HEK293 (cell line): Measurements from ENCODE around the gene CCM2L.

Source experiments
- CTCF ChIA-PET: fragments of 350-600 bp; formaldehyde crosslinking; extraction: SDS; loops from one replicate; lab custom pipeline; 2021; ENCODE audit warnings: antibody characterized with exemption; lab: Yijun Ruan, JAX
- POLR2A ChIA-PET: fragments of 300-600 bp; formaldehyde crosslinking; extraction: SDS; loops from one replicate; lab custom pipeline; 2020; ENCODE audit warnings: antibody characterized with exemption, inconsistent platforms; lab: Yijun Ruan, JAX
- H3K27ac ChIP-seq: fragments of 200-500 bp; sonication (Bioruptor generic); 2 replicates; pipeline ENCODE4 v1.5.1; 2014; ENCODE audit warnings: low read depth, low read length, control low read depth, inconsistent platforms; ENCODE audit errors: extremely low read depth
- H3K36me3 ChIP-seq, 2 experiments: fragments of 200-500 bp in 1 of 2; sonication (Bioruptor generic) in 1 of 2; 1 replicate in 1 of 2; 2 replicates in 1 of 2; pipeline ENCODE4 v1.5.1; 2014 to 2017; ENCODE audit warnings: inconsistent platforms in 2 of 2, low read length in 2 of 2; ENCODE audit not compliant: control insufficient read depth in 2 of 2, insufficient read depth in 1 of 2
- H3K4me1 ChIP-seq: fragments of 200-500 bp; sonication (Bioruptor generic); 2 replicates; pipeline ENCODE4 v1.5.1; 2014; ENCODE audit warnings: mild to moderate bottlenecking, low read length, inconsistent platforms; ENCODE audit not compliant: control insufficient read depth, insufficient read depth
- H3K4me3 ChIP-seq: 2 replicates; pipeline ENCODE4 v1.5.1; 2011; ENCODE audit warnings: low read depth, mild to moderate bottlenecking, control low read depth, low read length, moderate library complexity
- H3K9me3 ChIP-seq: fragments of 200-500 bp; sonication (Bioruptor generic); 2 replicates; pipeline ENCODE4 v1.5.1; 2014; ENCODE audit warnings: low read depth, low read length, inconsistent platforms; ENCODE audit not compliant: control insufficient read depth, insufficient read depth
- CTCF ChIP-seq: fragments of 450-650 bp; formaldehyde crosslinking; IDR thresholded peaks from 2 replicates; pipeline ENCODE4 v1.5.1; 2016; ENCODE audit warnings: missing biosample characterization, missing genetic modification characterization
- INSM2 ChIP-seq: fragments of 450-650 bp; formaldehyde crosslinking; IDR thresholded peaks from 2 replicates; pipeline ENCODE4 v1.5.1; 2016; ENCODE audit warnings: missing biosample characterization, missing genetic modification characterization
- KLF10 ChIP-seq: fragments of 450-650 bp; IDR thresholded peaks from 2 replicates; pipeline ENCODE4 v1.5.1; 2018; ENCODE audit warnings: missing biosample characterization, mild to moderate bottlenecking, missing genetic modification characterization
- KLF17 ChIP-seq: fragments of 450-650 bp; formaldehyde crosslinking; IDR thresholded peaks from 2 replicates; pipeline ENCODE4 v1.5.1; 2016; ENCODE audit warnings: missing biosample characterization, missing genetic modification characterization
- KLF7 ChIP-seq: fragments of 450-650 bp; formaldehyde crosslinking; IDR thresholded peaks from 2 replicates; pipeline ENCODE4 v1.5.1; 2016; ENCODE audit warnings: missing biosample characterization, missing genetic modification characterization, borderline replicate concordance
- PRDM1 ChIP-seq: fragments of 450-650 bp; formaldehyde crosslinking; IDR thresholded peaks from 2 replicates; pipeline ENCODE4; 2016; ENCODE audit warnings: missing biosample characterization, missing genetic modification characterization
- SALL2 ChIP-seq: fragments of 450-650 bp; formaldehyde crosslinking; IDR thresholded peaks from 2 replicates; pipeline ENCODE4 v1.5.0; 2017; ENCODE audit warnings: missing biosample characterization, mild to moderate bottlenecking, missing genetic modification characterization, borderline replicate concordance
- SCRT2 ChIP-seq: fragments of 450-650 bp; formaldehyde crosslinking; IDR thresholded peaks from 2 replicates; pipeline ENCODE4 v1.5.1; 2016; ENCODE audit warnings: missing biosample characterization, missing genetic modification characterization
- SETDB1 ChIP-seq: IDR thresholded peaks from one replicate; pipeline ENCODE4 v1.6.1; 2017; ENCODE audit warnings: mild to moderate bottlenecking, low read length, moderate library complexity, mixed read lengths; ENCODE audit not compliant: insufficient read length
- WT1 ChIP-seq: fragments of 450-650 bp; formaldehyde crosslinking; IDR thresholded peaks from 2 replicates; pipeline ENCODE4 v1.5.1; 2016; ENCODE audit warnings: missing biosample characterization, missing genetic modification characterization
- ZNF114 ChIP-seq: fragments of 450-650 bp; formaldehyde crosslinking; IDR thresholded peaks from 2 replicates; pipeline ENCODE4 v1.5.0; 2017; ENCODE audit warnings: missing biosample characterization, missing genetic modification characterization
- ZNF138 ChIP-seq: fragments of 450-650 bp; formaldehyde crosslinking; IDR thresholded peaks from 2 replicates; pipeline ENCODE4 v1.5.1; 2016; ENCODE audit warnings: missing biosample characterization, missing genetic modification characterization, borderline replicate concordance
- ZNF140 ChIP-seq: fragments of 450-650 bp; formaldehyde crosslinking; IDR thresholded peaks from 2 replicates; pipeline ENCODE4 v1.5.1; 2016; ENCODE audit warnings: missing biosample characterization, missing genetic modification characterization
- ZNF202 ChIP-seq: fragments of 450-650 bp; formaldehyde crosslinking; IDR thresholded peaks from 2 replicates; pipeline ENCODE4 v1.5.1; 2016; ENCODE audit warnings: missing biosample characterization, missing genetic modification characterization, borderline replicate concordance
- ZNF37A ChIP-seq: fragments of 450-650 bp; IDR thresholded peaks from 2 replicates; pipeline ENCODE4 v1.5.1; 2018; ENCODE audit warnings: missing biosample characterization, missing genetic modification characterization
- ZNF555 ChIP-seq: fragments of 450-650 bp; formaldehyde crosslinking; conservative IDR thresholded peaks from 2 replicates; pipeline ENCODE4 v1.5.1; 2017; ENCODE audit warnings: missing biosample characterization, mild to moderate bottlenecking, missing genetic modification characterization, inconsistent platforms
- ZNF560 ChIP-seq: fragments of 450-650 bp; formaldehyde crosslinking; IDR thresholded peaks from 2 replicates; pipeline ENCODE4 v1.5.1; 2017; ENCODE audit warnings: missing biosample characterization, missing genetic modification characterization, borderline replicate concordance
- ZNF624 ChIP-seq: fragments of 450-650 bp; formaldehyde crosslinking; IDR thresholded peaks from 2 replicates; pipeline ENCODE4 v1.5.1; 2017; ENCODE audit warnings: missing biosample characterization, missing genetic modification characterization
- ZNF670 ChIP-seq: fragments of 450-650 bp; formaldehyde crosslinking; IDR thresholded peaks from 2 replicates; pipeline ENCODE4 v1.5.1; 2016; ENCODE audit warnings: missing biosample characterization, missing genetic modification characterization, low read depth
- ZSCAN5A ChIP-seq: fragments of 450-650 bp; formaldehyde crosslinking; IDR thresholded peaks from 2 replicates; pipeline ENCODE4 v1.5.1; 2016; ENCODE audit warnings: missing biosample characterization, missing genetic modification characterization

Gene CCM2L

GRCh38 chr20:32034581-32035425 is 24.6 kb downstream of the CCM2L start:
- CTCF ChIA-PET = interaction anchor here (0.5 to 8.9 kb wide), 5 partner anchors 40 to 188 kb away, joined by 3 to 128 read pairs (median 4); no protein-coding TSS in a partner anchor
- Histone ChIP-seq H3K4me1 (no peaks in the 10 kb centered on the region), H3K4me3 (no peak overlapping the region), H3K36me3 (no peaks in the 10 kb centered on the region), H3K27ac (no peak overlapping the region), H3K9me3 (no peaks in the 10 kb centered on the region)
- POLR2A ChIA-PET = no interaction called here
- TF ChIP-seq INSM2 (tag by site-specific recombination) = no peak
- TF ChIP-seq ZNF670 (tag by site-specific recombination) = no peak
- TF ChIP-seq ZNF624 (tag by site-specific recombination) = no peak
- TF ChIP-seq SETDB1 = no peak
- no peak for TF ChIP-seq ZNF560
- TF ChIP-seq CTCF (tag by site-specific recombination) = peak; percentile 45; the same call in 1 of the 2 replicates
- TF ChIP-seq ZNF37A (tag by site-specific recombination) = no peak

GRCh38 chr20:32035426-32035779 is 25.2 kb downstream of the CCM2L start:
- TF ChIP-seq WT1 (no peak), ZSCAN5A (no peak), ZNF555 (no peak), KLF7 (tag by site-specific recombination) (no peak), ZNF140 (no peak), ZNF202 (tag by site-specific recombination) (no peak), ZNF138 (tag by site-specific recombination) (no peak), ZNF114 (tag by site-specific recombination) (no peak), KLF17 (no peak), SALL2 (tag by site-specific recombination) (no peak), KLF10 (no peak), SCRT2 (tag by site-specific recombination) (no peak), PRDM1 (tag by site-specific recombination) (no peak)
- TF ChIP-seq, all 188 proteins: peak for 0
- H3K4me1 ChIP-seq = no peaks in the 10 kb centered on the region
- ChIA-PET CTCF (interaction anchor here (0.7 to 8.9 kb wide), 5 partner anchors 40 to 189 kb away, joined by 3 to 128 read pairs (median 4); no protein-coding TSS in a partner anchor), POLR2A (no interaction called here)
- no peaks in the 10 kb centered on the region for H3K36me3 ChIP-seq
- no peak overlapping the region for H3K4me3 ChIP-seq
- no peak overlapping the region for H3K27ac ChIP-seq
- H3K9me3 ChIP-seq = no peaks in the 10 kb centered on the region
